Measurements from ENCODE around the gene BBS7. TPM values are rescaled to one million over a fixed set of nuclear protein-coding genes. Genes with fewer than 3 reads are reported as not detected.

Gene BBS7
- total RNA-seq, 4 donors from 2014 or later = 12.6 to 17.6 (median 14.0) TPM

DNA sequence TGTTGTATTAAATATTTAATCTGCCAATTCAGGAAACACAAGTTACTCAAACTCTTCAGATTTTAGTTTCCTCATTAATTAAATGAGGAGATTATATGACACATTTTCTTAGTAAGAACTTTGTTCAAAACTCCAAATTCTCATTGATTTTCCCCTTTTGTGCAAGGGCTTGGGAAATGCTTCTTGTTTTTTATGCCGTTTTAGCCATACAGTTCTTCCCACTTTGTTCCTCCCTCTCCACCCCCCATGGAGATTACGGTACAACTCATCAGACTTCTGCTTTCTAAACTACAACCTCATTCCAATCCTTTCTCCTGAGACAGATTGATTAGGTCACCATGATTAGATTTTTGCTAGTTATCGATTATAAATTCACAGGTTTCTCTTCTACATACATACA, 10.9 kb upstream of the BBS7 start:
- in situ Hi-C loops (cut with MboI; ENCODE audit: low pct_ligation_motif_present in 1 of 4, low pct_unique_long_range_greater_than_20kb in 1 of 4, low sequenced_read_pairs in 3 of 4) = no loop called here
- H3K27ac ChIP-seq = no peak overlapping the region
- no peaks in the 10 kb centered on the region for H3K36me3 ChIP-seq
- H3K4me1 ChIP-seq = no peaks in the 10 kb centered on the region
- peaks cover 4% of the 10 kb centered on the region for H3K27me3 ChIP-seq
- intact Hi-C loops (cut with DNase I; ENCODE audit: low total_unique reads) = no loop called here
- TF ChIP-seq, protein P1, sequence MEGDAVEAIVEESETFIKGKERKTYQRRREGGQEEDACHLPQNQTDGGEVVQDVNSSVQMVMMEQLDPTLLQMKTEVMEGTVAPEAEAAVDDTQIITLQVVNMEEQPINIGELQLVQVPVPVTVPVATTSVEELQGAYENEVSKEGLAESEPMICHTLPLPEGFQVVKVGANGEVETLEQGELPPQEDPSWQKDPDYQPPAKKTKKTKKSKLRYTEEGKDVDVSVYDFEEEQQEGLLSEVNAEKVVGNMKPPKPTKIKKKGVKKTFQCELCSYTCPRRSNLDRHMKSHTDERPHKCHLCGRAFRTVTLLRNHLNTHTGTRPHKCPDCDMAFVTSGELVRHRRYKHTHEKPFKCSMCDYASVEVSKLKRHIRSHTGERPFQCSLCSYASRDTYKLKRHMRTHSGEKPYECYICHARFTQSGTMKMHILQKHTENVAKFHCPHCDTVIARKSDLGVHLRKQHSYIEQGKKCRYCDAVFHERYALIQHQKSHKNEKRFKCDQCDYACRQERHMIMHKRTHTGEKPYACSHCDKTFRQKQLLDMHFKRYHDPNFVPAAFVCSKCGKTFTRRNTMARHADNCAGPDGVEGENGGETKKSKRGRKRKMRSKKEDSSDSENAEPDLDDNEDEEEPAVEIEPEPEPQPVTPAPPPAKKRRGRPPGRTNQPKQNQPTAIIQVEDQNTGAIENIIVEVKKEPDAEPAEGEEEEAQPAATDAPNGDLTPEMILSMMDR (IDR thresholded peaks at IDR 0.05) = no peak
- TF ChIP-seq POLR2A (IDR thresholded peaks at IDR 0.05) = no peak
- TF ChIP-seq POLR2AphosphoS5 (IDR thresholded peaks at IDR 0.05) = no peak
- no peak for TF ChIP-seq EP300 (IDR thresholded peaks at IDR 0.05; ENCODE audit: low read depth)
- DNase-seq = no peak
- no peak overlapping the region for H3K4me3 ChIP-seq
- H3K9me3 ChIP-seq = no peaks in the 10 kb centered on the region
- WGBS, 2 donors (ENCODE audit: low coverage in 1 of 2) = 43 to 72% methylated on average over 2 to 3 of the region's 3 CpGs

DNA sequence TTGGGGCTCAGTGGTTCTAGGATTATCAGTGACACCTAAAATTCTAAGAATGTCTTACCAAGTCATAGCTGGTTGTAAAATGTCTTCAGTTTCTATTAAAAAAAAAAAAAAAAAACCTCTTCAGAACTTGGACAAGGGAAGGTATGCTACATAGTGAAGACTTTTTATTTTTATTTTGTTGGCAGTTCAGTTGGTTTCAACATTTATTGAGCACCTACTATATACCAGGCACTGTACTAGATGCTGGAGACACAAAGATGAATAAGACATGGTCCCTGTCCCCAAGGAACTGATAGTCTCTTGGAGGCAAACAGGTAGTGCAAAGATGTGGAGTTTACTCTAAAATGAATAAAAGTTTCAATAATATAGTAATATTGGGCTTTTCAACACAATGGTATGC, 8.9 kb upstream of the BBS7 start:
- TF ChIP-seq, protein P1 (IDR thresholded peaks at IDR 0.05) = no peak
- TF ChIP-seq EP300 (IDR thresholded peaks at IDR 0.05; ENCODE audit: low read depth) (no peak), POLR2A (IDR thresholded peaks at IDR 0.05) (no peak), POLR2AphosphoS5 (IDR thresholded peaks at IDR 0.05) (no peak)
- H3K36me3 ChIP-seq = no peaks in the 10 kb centered on the region
- no peak overlapping the region for H3K4me3 ChIP-seq
- no peak overlapping the region for H3K27ac ChIP-seq
- H3K27me3 ChIP-seq = peaks cover 4% of the 10 kb centered on the region
- no peaks in the 10 kb centered on the region for H3K9me3 ChIP-seq
- in situ Hi-C loops (cut with MboI; ENCODE audit: low pct_ligation_motif_present in 1 of 4, low pct_unique_long_range_greater_than_20kb in 1 of 4, low sequenced_read_pairs in 3 of 4) = no loop called here
- no peak for DNase-seq
- intact Hi-C loops (cut with DNase I; ENCODE audit: low total_unique reads) = no loop called here
- H3K4me1 ChIP-seq = no peaks in the 10 kb centered on the region

DNA sequence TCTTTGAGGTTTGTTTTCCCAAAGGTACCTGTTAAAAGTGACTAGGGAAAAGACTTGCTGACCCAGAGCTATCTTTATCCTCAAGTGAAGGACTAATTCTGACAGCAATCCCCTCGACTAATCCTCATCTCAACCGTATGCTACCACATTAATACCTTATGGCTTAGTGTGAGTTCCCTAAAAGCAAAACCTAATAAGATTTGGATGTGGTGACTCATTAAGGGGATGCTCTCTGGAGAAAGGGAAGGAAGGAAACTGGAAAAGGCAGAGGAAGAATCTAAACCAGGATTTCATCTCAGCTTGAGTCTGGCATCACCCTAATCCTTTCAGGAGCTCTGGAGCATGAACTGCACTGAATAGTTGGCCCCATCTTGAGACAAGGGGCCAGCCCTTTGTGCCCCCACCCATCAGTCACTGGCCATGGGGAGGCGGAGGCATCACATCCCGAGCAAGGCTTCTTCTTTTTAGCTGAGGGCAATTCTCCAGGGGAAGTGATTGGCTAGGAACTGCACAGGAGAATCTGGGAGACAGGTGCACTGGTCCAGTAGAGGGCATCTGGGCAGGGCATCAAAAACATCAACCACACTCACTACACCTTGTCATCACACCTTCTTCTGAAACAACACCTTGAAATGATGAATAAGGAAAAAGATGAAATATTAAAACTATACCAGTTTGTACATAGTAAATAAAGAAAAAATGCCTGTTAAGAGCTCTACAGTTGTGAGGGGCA, 6.9 kb upstream of the BBS7 start:
- no peak for DNase-seq
- Histone ChIP-seq H3K4me3 (no peak overlapping the region), H3K27ac (no peak overlapping the region), H3K36me3 (no peaks in the 10 kb centered on the region), H3K27me3 (peaks cover 4% of the 10 kb centered on the region), H3K9me3 (no peaks in the 10 kb centered on the region), H3K4me1 (no peaks in the 10 kb centered on the region)
- WGBS, 2 donors (ENCODE audit: low coverage in 1 of 2) = 64 to 79% methylated on average over 2 to 4 of the region's 4 CpGs
- intact Hi-C loops (cut with DNase I; ENCODE audit: low total_unique reads) = no loop called here
- TF ChIP-seq POLR2A (IDR thresholded peaks at IDR 0.05) = no peak
- TF ChIP-seq, protein P1 (IDR thresholded peaks at IDR 0.05) = no peak
- no peak for TF ChIP-seq POLR2AphosphoS5 (IDR thresholded peaks at IDR 0.05)
- no peak for TF ChIP-seq EP300 (IDR thresholded peaks at IDR 0.05; ENCODE audit: low read depth)
- in situ Hi-C loops (cut with MboI; ENCODE audit: low pct_ligation_motif_present in 1 of 4, low pct_unique_long_range_greater_than_20kb in 1 of 4, low sequenced_read_pairs in 3 of 4) = no loop called here

DNA sequence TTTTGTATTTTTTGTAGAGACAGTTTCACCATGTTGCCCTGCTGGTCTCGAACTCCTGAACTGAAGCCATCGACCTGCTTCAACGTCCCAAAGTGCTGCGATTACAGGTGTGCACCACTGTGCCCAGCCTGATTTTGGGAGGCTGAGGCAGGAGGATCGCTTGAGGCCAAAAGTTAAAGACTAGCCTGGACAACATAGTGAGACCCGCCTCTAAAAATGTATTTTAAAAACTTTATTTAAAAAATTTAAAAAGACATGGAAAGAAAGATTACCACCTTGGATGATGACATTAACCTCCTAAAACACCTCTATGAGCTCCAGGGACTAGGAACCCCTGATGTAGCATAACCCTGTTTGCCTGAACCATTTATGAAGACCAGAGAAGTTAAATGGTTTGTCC, 5.8 kb upstream of the BBS7 start:
- no peak for DNase-seq
- Histone ChIP-seq H3K27me3 (peaks cover 4% of the 10 kb centered on the region), H3K27ac (no peak overlapping the region), H3K9me3 (no peaks in the 10 kb centered on the region), H3K36me3 (no peaks in the 10 kb centered on the region), H3K4me3 (no peak overlapping the region), H3K4me1 (no peaks in the 10 kb centered on the region)
- 96 to 98% methylated on average over 6 of the region's 6 CpGs for WGBS, 2 donors (ENCODE audit: low coverage in 1 of 2)
- TF ChIP-seq EP300 (IDR thresholded peaks at IDR 0.05; ENCODE audit: low read depth) (no peak), POLR2A (IDR thresholded peaks at IDR 0.05) (no peak), POLR2AphosphoS5 (IDR thresholded peaks at IDR 0.05) (no peak)
- TF ChIP-seq, protein P1 (IDR thresholded peaks at IDR 0.05) = no peak
- in situ Hi-C loops (cut with MboI; ENCODE audit: low pct_ligation_motif_present in 1 of 4, low pct_unique_long_range_greater_than_20kb in 1 of 4, low sequenced_read_pairs in 3 of 4) = no loop called here
- intact Hi-C loops (cut with DNase I; ENCODE audit: low total_unique reads) = no loop called here
